ENCODE measurements around the gene MTMR4.
"Not testable (repeated sequence)": the region's sequence is repeated elsewhere in the genome, so short reads cannot be mapped to it uniquely, and the experiment has no call there.

MTMR4 gene

DNA sequence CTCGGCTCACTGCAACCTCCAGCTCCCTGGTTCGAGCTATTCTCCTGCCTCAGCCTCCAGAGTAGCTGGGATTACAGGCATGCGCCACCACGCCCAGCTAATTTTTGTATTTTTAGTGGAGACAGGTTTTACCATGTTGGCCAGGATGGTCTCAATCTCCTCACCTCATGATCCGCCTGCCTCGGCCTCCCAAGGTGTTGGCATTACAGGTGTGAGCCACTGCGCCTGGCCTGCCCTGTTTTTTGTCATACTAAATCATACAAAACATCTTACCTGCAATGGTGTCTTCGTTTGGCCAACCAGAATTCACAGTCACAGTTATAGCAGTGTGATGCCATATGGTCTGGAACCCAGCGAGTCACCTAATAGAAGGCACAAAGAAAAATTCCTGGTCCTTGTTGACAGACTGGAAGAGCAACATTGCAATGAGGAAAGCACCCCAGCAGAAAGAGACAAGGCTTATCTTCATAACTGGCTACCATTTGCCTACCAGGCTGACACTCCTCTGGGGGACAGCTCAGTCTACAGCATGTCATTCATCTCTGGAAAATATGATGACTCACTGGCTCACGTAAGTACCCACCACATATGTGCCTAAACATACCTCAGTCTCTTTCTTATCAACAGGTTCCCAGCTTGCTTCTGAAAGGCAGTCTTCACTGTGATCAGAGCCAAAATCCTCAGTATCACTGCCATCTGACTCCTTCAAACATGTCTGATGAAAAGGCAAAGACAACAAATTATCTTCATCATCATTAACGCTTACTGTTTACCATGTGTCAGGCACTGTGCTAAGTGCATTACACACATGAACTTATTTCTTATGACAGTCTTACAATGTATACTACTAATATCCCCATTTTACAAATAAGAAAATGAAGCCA, 22.0 kb downstream of the MTMR4 start:
- DNase-seq (ENCODE audit: low spot score): peak; percentile 40

DNA sequence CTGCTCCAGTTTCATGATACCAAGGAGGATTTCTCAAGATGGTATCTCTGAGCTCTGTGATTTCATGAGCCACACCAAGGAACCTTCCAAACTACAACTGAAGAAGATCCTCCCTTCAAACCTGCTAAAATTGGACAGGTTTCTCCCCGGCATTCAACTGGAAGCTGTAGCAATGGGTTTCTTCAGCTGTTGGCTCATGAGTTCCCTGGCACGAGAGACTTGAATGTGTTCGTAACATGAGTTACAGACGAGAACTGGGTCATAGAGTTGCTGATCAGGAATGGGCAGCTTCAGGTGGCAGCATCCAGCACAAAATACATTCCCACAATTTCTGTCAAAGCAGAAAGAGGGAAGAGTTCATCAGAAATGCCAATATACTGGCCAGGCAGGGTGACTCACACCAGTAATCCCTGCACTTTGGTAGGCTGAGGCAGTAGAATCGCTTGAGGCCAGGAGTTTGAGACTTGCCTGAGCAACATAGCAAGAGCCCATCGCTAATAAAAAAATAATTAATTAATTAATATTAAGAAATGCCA, 22.9 kb downstream of the MTMR4 start:
- DNase-seq (ENCODE audit: low spot score): no peak

DNA sequence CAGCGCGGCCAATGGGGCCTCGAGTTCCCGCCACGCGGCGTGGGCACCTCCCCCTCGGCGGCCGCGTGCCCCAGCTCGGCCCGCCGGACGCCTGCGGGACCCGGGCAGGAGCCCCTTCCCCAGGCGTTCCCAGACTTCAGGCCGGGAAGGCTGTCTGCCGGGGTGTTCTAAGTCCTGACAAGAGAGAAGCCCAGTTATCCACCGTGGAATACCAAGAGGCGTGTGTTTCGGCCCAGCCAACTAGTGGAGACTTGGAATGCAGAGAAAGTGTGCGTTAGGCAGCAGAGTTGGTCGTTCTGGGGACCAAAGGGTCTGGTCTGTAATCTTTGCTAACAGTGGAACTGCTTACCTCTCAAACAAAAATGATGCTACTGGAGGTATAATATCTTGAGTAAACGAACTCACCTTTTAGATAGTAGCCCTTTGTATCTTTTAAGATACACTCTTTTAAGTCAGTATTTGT, 26.0 kb downstream of the MTMR4 start:
- DNase-seq (ENCODE audit: low spot score): no peak

DNA sequence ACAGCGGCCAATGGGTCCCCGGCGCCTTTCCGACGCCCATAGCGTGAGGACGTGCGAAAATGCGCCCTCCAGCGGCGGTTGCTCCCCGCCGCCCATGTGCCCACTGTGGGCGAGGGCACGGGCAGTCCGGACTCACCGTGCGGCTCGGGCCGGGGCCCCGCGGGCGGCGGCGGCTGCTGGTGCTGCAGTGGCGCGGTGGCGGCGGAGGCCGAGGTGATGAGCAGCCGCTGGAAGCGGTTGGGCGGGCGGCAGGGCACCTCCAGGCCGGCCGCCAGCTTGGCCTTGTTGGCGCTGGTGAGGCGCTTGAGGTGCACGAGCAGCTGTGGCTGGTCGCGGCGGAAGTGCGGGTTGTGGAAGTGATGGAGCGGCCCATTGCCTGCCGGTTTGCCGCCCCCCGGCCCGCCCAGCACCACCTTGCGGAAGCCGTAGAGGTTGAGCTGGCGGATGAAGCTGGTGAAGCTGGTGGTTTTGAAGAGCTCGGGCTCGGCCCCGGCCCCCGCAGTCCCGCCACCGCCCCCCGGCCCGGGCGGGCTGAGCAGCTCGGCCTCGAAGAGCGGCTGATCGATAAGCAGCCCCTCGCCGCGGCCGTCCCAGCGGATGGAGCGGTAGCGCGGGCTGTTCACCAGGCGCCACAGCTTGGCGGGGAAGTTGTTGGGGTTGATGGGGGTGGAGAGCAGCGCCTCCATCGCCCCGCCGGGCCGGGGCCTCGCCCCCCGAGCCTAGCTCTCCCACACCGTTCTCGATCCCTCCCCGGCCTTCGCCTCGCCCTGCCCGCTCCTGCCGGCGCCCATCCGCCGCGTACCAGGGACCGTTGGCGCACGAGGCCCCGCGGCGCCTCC, 26.6 kb downstream of the MTMR4 start, which contains the start of gene HSF5:
HSF5 (minus strand) TSS at position 820 of the 839 bp plus-strand sequence; CDS start at position 686, 134 bp downstream.
- DNase-seq (ENCODE audit: low spot score): no peak

DNA sequence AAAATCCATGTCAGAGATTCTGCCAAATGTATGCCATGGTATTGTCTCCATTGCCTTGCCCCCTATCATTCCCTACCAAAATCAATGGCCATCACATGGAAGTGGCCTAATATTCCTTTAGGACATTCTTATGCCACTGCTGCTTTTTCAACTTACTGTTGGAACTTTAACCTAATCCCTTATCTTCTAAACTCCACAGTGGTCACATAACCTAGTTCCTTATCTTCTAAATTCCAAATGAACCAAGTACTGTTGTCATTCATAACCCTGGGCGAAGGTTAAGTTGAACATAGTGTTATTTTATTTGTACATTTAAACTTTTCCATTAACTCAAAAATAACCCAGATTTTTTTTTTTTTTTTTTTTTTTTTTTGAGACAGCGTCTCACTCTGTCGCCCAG, 29.8 kb downstream of the MTMR4 start:
- no peak for DNase-seq (ENCODE audit: low spot score)

DNA sequence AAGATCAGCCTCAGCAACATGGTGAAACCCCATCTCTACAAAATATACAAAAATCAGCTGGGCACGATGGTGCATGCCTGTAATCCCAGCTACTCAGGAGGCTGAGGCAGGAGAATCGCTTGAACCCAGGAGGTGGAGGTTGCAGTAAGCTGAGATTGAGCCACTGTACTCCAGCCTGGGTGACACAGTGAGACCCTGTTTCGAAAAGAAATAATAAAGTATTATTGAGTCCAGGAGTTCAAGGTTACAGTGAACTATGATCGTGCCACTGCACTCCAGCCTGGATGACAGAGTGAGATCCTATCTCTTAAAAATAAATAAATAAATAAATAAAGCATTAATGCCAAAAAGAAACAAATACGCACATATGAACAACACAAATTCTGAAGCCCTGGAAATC, 32.6 kb downstream of the MTMR4 start:
- DNase-seq (ENCODE audit: low spot score): not testable (repeated sequence)

DNA sequence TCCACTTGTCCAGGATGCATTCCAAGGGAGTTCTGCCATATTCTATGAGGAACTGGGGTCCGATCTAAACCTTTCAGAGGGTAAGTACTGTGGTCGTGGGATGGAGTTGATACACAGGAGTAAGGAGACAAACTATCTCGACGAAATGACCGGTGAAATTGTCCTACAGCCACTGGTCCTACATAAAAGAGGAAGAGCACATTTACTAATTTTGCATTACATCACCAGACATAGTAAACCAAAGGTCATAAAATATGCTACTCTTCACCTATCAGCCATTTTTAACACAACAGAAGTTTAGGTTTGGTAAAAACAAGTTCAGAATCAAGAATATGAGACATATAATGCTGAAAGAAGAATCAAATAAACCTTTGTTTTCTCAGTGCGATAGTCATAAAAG, 34.3 kb downstream of the MTMR4 start:
- DNase-seq (ENCODE audit: low spot score): no peak

DNA sequence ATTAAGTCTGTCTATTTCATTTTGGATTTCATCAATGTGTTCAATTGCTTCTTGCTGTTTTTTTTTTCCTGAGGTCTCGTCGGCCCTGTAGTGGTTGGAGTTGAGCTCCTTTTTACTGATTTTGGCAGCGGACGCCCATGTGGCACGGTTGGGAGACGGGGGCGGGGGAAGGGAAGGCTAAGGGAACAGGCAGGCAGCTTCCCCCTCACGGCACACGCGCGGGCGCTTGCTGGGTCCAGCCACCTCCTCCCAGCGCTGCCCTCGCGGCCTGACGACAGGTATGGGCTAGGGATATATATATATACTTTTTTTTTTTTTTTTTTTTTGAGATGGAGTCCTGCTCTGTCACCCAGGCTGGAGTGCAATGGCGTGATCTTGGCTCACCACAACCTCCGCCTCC, 37.6 kb downstream of the MTMR4 start:
- DNase-seq (ENCODE audit: low spot score): no peak

DNA sequence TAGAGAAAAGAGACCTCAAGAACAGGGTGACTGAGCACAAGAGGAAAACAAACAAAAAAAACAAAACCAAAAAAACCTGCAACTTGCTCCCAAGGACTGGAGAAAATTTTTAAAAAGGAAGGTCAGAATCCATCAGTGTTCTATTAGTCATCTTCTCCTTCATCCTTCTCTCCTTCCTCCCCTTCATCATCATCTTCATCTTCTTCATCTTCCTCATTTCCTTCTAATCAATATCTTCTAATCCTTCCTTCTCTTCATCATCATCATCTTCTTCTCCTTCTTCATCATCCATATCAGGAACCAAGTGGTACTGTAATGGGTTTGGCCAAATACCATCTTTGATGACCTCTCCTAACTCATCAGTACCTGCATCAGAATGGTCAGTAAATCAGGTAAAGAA, 38.5 kb downstream of the MTMR4 start:
- DNase-seq (ENCODE audit: low spot score): no peak

DNA sequence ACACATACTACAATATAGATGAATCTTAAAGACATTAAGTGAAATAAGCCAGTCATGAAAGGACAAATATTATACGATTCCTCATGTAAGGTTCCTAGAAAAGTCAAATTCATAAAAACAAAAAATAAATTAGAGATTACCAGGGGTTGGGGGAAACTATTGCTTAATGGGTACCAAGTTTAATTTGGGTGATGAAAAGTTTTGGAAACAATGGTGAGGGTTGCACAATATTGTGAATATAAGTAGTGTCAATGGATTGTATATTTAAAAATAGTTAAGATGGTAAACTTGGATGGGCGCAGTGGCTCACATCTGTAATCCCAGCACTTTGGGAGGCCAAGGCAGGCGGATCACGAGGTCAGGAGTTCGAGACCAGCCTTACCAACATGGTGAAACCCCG, 44.1 kb downstream of the MTMR4 start:
- DNase-seq (ENCODE audit: low spot score): no peak

DNA sequence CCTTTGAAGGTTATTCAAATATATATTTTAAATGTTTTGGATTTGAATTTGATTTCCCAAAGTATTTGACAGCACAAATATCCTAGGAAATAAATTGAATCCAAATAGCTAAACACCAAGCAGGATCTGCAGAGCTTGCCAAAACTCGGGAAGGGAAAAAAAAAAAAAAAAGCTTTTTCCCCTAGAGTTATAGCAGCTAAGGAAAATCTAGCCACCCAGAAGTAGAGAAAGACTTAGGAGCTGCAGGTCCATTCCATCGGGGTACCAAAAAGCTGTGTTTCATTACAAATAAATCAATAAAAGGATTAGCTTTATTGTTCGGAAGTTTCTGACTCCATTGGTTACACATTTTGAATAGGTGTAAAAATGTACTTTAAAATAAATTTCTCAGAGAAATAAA, 45.5 kb downstream of the MTMR4 start:
- DNase-seq (ENCODE audit: low spot score): no peak

DNA sequence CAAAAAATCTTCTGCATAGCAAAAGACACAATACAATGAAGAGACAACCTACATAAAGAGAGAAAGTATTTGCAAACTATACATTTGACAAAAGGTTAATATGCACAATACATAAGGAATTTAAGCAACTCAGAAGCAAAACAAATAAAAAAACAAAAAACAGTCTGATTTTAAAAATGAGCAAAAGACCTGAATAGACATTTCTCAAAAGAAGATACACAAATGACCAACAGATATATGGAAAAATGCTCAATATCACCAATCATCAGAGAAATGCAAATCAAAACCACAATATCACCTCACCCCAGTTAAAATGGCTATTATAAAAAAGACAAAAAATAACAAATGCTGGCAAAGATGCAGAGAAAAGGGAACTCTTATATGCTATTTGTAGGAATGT, 58.9 kb downstream of the MTMR4 start:
- DNase-seq (ENCODE audit: low spot score): no peak

DNA sequence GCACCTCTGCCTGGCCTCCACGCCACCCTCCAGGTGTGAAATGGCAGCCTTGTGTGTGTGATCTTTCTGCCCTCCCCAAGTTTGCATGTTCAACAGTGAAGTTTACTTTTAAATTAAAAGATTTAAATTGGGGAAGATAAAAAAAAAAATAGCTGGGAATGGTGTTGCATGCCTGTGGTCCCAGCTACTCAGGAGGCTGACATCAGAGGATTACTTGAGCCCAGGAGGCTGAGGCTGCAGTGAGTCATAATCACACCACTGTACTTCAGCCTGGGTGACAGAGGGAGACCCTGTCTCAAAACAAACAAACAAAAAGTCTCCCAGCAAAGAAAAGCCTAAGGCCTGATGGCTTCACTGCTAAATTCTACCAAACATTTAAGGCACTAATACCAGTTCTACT, 61.7 kb downstream of the MTMR4 start:
- peak; percentile 42 for DNase-seq (ENCODE audit: low spot score)

DNA sequence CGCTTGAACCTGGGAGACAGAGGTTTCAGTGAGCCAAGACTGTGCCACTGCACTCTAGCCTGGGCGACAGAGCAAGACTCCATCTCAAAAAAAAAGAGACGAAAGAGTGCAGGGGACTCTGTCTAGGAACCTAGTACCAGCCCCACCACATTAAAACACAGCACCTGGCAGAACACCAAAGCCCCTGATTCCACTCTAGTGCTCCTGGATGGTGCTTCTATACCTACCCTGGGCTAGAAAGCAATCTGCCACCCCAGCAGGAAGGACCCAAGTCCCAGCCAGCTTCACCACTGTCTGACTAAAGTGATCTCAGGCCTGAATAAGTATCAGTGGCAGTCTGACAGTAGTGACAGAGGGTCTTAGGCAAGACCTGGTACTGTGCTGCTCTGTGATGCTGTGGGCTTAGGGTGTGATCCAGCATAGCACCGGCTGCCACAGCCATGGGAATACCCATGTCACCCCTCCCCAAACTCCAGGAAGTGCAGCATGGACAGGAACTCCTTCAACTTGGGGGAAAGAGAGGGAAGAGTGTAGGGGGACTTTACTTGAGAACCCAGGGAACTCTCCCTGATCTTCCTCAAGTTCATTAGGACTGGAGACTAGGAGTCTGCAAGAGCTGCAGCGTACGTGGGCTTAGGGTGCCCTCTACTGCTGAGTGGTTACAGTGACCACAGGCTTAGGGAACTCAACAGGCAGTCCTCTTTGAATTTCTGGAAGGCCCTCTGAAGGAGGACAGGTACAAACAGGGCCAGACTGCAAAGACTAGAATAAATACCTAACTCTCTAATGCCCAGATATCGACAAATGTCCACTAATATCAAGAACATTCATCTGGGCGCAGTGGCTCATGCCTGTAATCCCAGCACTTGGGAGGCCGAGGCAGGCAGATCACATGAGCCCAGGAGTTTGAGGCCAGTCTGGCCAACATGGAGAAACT, 67.1 kb downstream of the MTMR4 start:
- DNase-seq (ENCODE audit: low spot score): peak; percentile 83

DNA sequence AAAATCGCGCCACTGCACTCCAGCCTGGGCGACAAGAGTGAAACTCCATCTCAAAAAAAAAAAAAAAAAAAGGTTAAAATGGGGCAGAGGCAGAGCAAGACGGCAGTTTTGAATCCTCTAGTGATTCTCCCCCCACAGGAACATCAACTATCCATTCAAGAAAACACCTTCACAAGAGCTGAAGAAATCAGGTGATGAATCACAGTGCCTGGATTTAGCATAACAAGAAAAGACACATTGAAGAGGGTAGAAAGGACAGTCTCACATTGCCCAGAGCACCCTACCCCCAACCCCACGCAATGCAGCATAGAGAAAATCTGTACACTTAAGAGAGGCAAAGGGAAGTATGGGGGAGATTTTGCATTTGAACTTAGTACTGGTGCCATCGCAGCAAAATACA, 68.4 kb downstream of the MTMR4 start:
- no peak for DNase-seq (ENCODE audit: low spot score)
